ENCODE results near the gene NGDN.

DNA sequence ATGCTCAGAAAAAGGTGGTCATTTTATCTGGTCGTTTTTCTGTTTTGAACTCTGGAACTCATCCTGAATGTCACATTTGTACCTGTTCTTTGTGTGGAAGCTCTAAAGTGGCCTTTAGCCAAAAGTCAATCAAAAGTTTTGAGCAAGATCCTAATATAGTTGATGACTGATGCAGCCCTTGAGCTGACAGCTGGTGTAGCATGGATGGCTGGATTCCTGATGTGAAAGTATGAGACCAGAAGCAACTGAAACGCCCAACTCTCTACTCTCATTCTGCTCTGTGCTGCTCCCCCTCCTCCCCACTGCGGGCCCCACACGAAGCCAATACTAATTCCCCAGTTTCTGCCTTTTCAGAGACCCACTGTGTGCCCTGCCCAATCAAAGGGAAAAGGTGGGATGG, 23.7 kb upstream of the NGDN start:
- TF ChIP-seq, protein P1, sequence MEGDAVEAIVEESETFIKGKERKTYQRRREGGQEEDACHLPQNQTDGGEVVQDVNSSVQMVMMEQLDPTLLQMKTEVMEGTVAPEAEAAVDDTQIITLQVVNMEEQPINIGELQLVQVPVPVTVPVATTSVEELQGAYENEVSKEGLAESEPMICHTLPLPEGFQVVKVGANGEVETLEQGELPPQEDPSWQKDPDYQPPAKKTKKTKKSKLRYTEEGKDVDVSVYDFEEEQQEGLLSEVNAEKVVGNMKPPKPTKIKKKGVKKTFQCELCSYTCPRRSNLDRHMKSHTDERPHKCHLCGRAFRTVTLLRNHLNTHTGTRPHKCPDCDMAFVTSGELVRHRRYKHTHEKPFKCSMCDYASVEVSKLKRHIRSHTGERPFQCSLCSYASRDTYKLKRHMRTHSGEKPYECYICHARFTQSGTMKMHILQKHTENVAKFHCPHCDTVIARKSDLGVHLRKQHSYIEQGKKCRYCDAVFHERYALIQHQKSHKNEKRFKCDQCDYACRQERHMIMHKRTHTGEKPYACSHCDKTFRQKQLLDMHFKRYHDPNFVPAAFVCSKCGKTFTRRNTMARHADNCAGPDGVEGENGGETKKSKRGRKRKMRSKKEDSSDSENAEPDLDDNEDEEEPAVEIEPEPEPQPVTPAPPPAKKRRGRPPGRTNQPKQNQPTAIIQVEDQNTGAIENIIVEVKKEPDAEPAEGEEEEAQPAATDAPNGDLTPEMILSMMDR (IDR thresholded peaks at IDR 0.05): no peak
- no peak for TF ChIP-seq POLR2A (IDR thresholded peaks at IDR 0.05)

Data from lower leg skin (tissue), 3 donors.